DND-41 (cell line): ENCODE data around the gene PRG3.
A peak's percentile ranks its signal among the peaks of the same experiment; 100 is the strongest.

Experiments used
- ATAC-seq: fragments of 200-7000 bp; cut with Tn5 transposase; 3 replicates; pipeline ENCODE4 v1.9.1; 2021; ENCODE audit warnings: low read depth; ENCODE audit not compliant: insufficient read depth
- DNase-seq: peaks from one replicate; pipeline ENCODE4 v3.0.0-alpha.2; 2020
- H2AFZ ChIP-seq: 2 replicates; pipeline ENCODE4 v1.6.0; 2012; ENCODE audit warnings: low read depth, low read length
- H3K27ac ChIP-seq: 2 replicates; pipeline ENCODE4 v1.5.1; 2012; ENCODE audit warnings: low read length, inconsistent platforms
- H3K27me3 ChIP-seq: fragments of 200-600 bp; sonication (generic); 2 replicates; pipeline ENCODE4 v1.6.0; 2012; ENCODE audit warnings: low read length, mild to moderate bottlenecking, inconsistent platforms; ENCODE audit not compliant: insufficient read depth, poor library complexity
- H3K36me3 ChIP-seq: 2 replicates; pipeline ENCODE4 v1.5.1; 2012; ENCODE audit warnings: low read length, inconsistent platforms; ENCODE audit not compliant: insufficient read depth
- H3K4me1 ChIP-seq: 2 replicates; pipeline ENCODE4 v1.5.1; 2012; ENCODE audit warnings: mild to moderate bottlenecking, low read length; ENCODE audit not compliant: insufficient read depth
- H3K4me2 ChIP-seq: 2 replicates; pipeline ENCODE4 v1.6.0; 2012; ENCODE audit warnings: mild to moderate bottlenecking, moderate library complexity, low read length, inconsistent platforms; ENCODE audit not compliant: insufficient read depth
- H3K4me3 ChIP-seq, 2 experiments: fragments of 200-600 bp in 1 of 2; shearing (Covaris generic) in 1 of 2; 2 replicates each; pipeline ENCODE4 v1.5.1; 2012 to 2016; ENCODE audit warnings: inconsistent platforms in 2 of 2, low read length in 2 of 2, mild to moderate bottlenecking in 2 of 2, low read depth in 1 of 2, moderate library complexity in 1 of 2
- H3K79me2 ChIP-seq: 2 replicates; pipeline ENCODE4 v1.6.0; 2012; ENCODE audit warnings: low read length, inconsistent platforms; ENCODE audit not compliant: insufficient read depth
- H3K9ac ChIP-seq: 2 replicates; pipeline ENCODE4 v1.6.0; 2012; ENCODE audit warnings: low read depth, mild to moderate bottlenecking, inconsistent platforms, low read length, moderate library complexity
- H3K9me3 ChIP-seq: 2 replicates; pipeline ENCODE4 v1.5.1; 2012; ENCODE audit warnings: low read length, moderate library complexity, mild to moderate bottlenecking, inconsistent platforms; ENCODE audit not compliant: insufficient read depth, severe bottlenecking
- H4K20me1 ChIP-seq: 2 replicates; pipeline ENCODE4 v1.6.0; 2012; ENCODE audit warnings: low read length; ENCODE audit not compliant: insufficient read depth
- EZH2 ChIP-seq: IDR thresholded peaks from 3 replicates; pipeline ENCODE4 v1.6.1; 2012; ENCODE audit warnings: borderline replicate concordance, low read depth, mild to moderate bottlenecking, moderate library complexity, low read length, inconsistent platforms; ENCODE audit not compliant: severe bottlenecking
- TF ChIP-seq, protein P1 (sequence below): IDR thresholded peaks from 2 replicates; pipeline ENCODE4 v1.5.1; 2012; ENCODE audit warnings: borderline replicate concordance, low read length, moderate library complexity, mild to moderate bottlenecking; ENCODE audit not compliant: poor library complexity, severe bottlenecking; ENCODE audit errors: extremely low read depth

PRG3 gene

DNA sequence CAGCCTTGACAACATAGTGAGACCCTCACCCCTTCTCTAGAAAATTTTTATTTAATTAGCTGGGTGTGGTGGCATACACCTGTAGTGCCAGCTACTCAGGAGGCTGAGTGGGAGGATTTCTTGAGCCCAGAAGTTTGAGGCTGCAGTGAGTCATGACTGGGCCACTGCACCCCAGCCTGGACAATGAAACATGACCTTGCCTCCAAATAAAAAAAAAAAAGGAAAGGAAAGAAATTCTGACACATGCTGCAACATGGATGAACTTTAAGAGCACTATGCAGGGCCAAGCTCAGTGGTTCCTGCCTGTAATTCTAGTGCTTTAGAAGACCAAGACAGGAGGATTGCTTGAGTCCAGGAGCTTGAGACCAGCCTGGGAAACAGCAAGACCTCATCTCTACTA, 37.2 kb upstream of the PRG3 start:
- Histone ChIP-seq H3K9me3 (no peaks in the 10 kb centered on the region), H3K4me1 (peaks cover 13% of the 10 kb centered on the region), H3K36me3 (peaks cover 96% of the 10 kb centered on the region), H2AFZ (no peak overlapping the region), H3K4me2 (no peak overlapping the region), H3K27me3 (no peaks in the 10 kb centered on the region), H3K79me2 (peaks cover 37% of the 10 kb centered on the region), H3K9ac (no peak overlapping the region), H3K27ac (no peak overlapping the region), H4K20me1 (peaks cover 63% of the 10 kb centered on the region), H3K4me3 (no peak overlapping the region)
- TF ChIP-seq, protein P1, sequence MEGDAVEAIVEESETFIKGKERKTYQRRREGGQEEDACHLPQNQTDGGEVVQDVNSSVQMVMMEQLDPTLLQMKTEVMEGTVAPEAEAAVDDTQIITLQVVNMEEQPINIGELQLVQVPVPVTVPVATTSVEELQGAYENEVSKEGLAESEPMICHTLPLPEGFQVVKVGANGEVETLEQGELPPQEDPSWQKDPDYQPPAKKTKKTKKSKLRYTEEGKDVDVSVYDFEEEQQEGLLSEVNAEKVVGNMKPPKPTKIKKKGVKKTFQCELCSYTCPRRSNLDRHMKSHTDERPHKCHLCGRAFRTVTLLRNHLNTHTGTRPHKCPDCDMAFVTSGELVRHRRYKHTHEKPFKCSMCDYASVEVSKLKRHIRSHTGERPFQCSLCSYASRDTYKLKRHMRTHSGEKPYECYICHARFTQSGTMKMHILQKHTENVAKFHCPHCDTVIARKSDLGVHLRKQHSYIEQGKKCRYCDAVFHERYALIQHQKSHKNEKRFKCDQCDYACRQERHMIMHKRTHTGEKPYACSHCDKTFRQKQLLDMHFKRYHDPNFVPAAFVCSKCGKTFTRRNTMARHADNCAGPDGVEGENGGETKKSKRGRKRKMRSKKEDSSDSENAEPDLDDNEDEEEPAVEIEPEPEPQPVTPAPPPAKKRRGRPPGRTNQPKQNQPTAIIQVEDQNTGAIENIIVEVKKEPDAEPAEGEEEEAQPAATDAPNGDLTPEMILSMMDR: no peak
- no peak for TF ChIP-seq EZH2
- ATAC-seq: no peak
- DNase-seq: no peak

DNA sequence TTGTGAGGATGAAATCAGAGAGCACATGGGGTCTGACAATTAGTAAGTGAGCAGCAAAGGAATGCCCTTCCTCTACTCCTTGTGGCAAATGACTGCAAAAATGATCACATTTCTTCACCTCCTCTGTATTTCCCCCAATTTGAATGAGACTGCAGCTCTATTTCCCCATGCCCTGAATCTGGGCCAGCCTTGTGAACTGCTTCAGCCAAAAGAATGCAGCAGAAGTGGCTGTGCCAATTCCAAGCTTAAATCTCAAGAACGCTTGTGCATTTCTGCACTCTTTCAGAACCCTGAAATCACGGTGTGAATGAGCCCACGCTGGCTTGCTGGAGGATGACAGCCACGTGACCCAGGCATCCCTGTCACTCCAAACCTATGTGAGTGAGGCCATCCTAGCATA, 36.1 kb upstream of the PRG3 start:
- DNase-seq: no peak
- no peak for ATAC-seq
- H3K9ac ChIP-seq: no peak overlapping the region
- H3K27me3 ChIP-seq: no peaks in the 10 kb centered on the region
- H3K4me1 ChIP-seq: peaks cover 7% of the 10 kb centered on the region; the same call in 1 of the 2 replicates
- peaks cover 31% of the 10 kb centered on the region for H3K79me2 ChIP-seq
- no peak for TF ChIP-seq EZH2
- H3K4me2 ChIP-seq: no peak overlapping the region
- no peaks in the 10 kb centered on the region for H3K9me3 ChIP-seq
- no peak overlapping the region for H2AFZ ChIP-seq
- H4K20me1 ChIP-seq: peaks cover 60% of the 10 kb centered on the region
- no peak overlapping the region for H3K4me3 ChIP-seq
- H3K36me3 ChIP-seq: peaks cover 96% of the 10 kb centered on the region
- no peak overlapping the region for H3K27ac ChIP-seq

DNA sequence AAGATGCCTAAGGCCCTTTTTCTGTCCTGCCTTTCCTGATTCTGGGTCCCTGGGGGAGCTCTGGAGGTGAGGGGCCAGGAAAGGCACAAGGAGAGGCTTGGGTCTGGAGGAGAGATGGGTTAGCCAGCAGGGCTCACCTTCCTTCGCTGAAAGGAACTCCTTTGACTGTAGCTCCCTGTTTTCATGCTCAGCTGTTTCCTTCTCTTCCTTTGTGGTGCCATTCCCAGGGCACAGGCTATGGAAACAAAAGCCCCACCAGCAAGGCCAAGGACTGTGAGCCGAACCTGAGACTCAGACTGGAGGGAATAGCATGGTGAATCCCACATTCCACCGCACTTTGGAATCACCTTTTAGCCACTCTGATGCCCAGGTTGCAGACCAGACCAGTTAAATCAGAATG, 35.5 kb upstream of the PRG3 start:
- no peak overlapping the region for H3K9ac ChIP-seq
- peaks cover 32% of the 10 kb centered on the region for H3K79me2 ChIP-seq
- DNase-seq (no peak), ATAC-seq (no peak)
- no peak overlapping the region for H3K4me2 ChIP-seq
- H3K36me3 ChIP-seq: peaks cover 96% of the 10 kb centered on the region
- no peak overlapping the region for H3K27ac ChIP-seq
- H3K4me1 ChIP-seq: peaks cover 7% of the 10 kb centered on the region; the same call in 1 of the 2 replicates
- TF ChIP-seq, protein P1: no peak
- no peak for TF ChIP-seq EZH2
- H3K4me3 ChIP-seq: no peak overlapping the region
- no peak overlapping the region for H2AFZ ChIP-seq
- H3K27me3 ChIP-seq: no peaks in the 10 kb centered on the region
- H4K20me1 ChIP-seq: peaks cover 60% of the 10 kb centered on the region
- no peaks in the 10 kb centered on the region for H3K9me3 ChIP-seq

DNA sequence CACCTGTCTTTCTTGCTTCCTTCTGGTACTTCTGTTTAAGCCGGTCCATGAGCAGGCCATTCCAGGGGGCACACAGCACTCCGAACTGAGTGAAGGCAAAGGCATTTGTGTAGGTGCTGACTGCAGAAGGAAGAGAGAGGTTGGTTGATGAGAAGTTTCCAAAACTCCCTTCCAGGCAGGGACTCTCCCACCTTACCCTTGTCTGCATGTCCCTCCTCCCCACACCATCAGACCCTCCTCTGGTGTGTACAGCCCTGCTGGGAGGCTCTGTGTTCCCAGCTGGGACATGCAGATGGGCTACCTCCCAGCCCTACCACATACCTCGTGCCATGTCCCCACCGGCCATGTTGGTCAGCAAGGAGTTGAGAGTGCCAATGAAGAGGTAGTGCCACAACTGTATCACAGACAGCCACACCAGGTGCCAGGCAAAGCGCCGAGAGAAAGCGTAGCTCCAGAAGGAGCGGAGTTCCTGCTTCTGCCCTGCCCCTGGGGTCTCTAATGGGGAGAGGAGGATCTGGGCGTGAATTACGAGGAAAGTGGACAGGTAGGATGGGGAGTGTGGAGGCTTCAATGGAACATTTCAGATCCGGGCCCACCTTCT, 33.8 kb upstream of the PRG3 start:
- no peak for TF ChIP-seq EZH2
- TF ChIP-seq, protein P1: no peak
- H3K27me3 ChIP-seq: no peaks in the 10 kb centered on the region
- H3K4me2 ChIP-seq: no peak overlapping the region
- H3K36me3 ChIP-seq: peaks cover 96% of the 10 kb centered on the region
- peaks cover 16% of the 10 kb centered on the region for H3K79me2 ChIP-seq
- no peaks in the 10 kb centered on the region for H3K9me3 ChIP-seq
- peaks cover 51% of the 10 kb centered on the region for H4K20me1 ChIP-seq
- 0 out of 3 replicates have a peak, but pooled peaks have one; percentile 17 for ATAC-seq
- H2AFZ ChIP-seq: no peak overlapping the region
- no peak overlapping the region for H3K27ac ChIP-seq
- no peak overlapping the region for H3K9ac ChIP-seq
- no peak for DNase-seq
- H3K4me3 ChIP-seq: no peak overlapping the region
- 0 out of 2 replicates have a peak, but pooled peaks cover 3% of the 10 kb centered on the region for H3K4me1 ChIP-seq
